Activated naive CD8-positive, alpha-beta T cell treated with anti-CD3 and anti-CD28 coated beads, Interleukin-2, amount 50 U/mL, for 16 hours (primary cell): ENCODE data around the gene GGTLC2.
"Not testable (repeated sequence)": the region's sequence is repeated elsewhere in the genome, so short reads cannot be mapped to it uniquely, and the experiment has no call there.

ENCODE experiments used
- DNase-seq: peaks from one replicate; pipeline ENCODE4 v3.0.0-alpha.2; 2020; ENCODE audit warnings: low read depth, low spot score

GGTLC2 gene

GRCh38 chr22:22644314-22644713 lies at the start of gene GGTLC2:
Gene GGTLC2 (plus strand): TSS chr22:22644614. CDS start chr22:22646346, 1,732 bp downstream.
- not testable (repeated sequence) for DNase-seq

DNA sequence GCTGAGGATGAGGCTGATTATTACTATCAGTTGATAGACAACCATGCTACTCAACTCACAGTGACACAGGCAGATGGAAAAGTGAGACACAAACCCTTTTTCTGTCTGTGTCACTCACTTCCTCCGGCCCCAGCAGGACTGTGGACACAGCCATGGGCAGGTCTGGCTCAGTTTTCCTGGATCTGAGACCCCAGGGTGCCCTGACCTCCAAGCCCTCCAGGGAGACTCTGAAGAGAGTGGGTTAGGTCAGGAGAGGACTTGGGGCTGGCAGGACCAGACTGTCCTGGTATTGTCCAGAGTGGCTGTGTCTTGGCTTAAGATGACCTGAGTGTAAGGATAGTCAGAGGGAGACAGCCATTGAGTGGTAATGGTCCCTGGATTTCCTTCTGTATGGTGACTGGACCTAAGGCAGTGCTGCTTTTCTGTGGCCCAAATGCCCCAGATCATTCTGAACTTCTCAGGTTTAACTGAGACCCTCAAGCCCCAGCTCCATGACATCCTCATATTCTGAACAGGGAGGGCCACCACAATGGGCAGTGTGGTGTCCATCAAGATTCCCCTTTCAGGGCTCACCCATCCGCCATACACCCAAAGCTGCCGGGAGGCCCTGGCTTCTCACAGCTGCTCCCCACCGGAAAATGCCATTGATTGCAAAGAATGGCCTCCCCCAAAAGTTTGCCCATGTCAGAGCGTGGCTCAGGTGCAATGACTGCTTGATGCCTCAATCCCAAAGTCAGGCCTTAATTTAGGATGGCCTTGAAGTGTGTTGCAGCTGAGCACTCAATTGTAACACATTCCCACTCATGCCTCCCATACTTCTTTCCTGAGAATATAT lies 49.2 kb upstream of the GGTLC2 start:
- DNase-seq, result no peak

DNA sequence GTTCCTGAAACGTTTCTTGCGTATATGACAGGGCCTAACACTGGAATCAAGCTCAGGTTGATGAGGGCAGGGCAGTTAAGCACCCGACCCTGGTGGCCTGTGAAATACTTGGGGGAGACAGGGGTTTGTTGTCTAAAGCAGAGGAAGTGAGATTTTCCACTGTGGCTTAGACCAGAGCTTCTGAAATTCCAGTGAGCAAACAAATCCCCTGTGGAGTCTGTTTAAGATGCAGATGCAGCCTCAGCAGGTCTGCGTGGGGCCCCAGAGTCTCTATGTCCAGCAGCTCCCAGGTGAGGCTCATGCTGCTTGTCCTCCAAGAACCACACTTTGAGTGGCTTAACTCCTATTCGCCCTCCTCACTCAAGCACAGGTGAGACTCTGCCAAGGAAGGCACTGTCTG lies 46.3 kb upstream of the GGTLC2 start:
- no peak for DNase-seq

DNA sequence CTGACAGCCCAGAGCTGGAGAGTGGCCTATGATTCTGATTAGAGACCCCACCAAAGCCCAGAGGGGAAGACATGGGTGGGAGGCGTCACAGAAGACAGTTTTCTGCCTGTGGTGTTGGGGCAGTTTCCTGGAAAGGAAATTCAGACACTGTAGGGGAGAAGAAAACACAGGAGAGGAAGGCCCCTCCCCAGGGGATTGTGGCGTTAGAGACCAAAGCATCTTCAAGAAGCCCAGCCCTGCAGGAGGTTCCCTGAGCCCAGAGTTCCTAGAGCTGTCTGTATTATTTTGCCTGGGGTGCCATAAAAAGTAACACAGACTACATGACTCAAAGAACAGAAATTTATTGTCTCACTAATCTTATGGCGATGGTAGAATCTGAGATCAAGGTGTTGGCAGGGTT lies 45.2 kb upstream of the GGTLC2 start:
- DNase-seq, result no peak

- DNase-seq, result no peak
Observed at GRCh38 chr22:22600531-22601261, 43.7 kb upstream of the GGTLC2 start.

DNA sequence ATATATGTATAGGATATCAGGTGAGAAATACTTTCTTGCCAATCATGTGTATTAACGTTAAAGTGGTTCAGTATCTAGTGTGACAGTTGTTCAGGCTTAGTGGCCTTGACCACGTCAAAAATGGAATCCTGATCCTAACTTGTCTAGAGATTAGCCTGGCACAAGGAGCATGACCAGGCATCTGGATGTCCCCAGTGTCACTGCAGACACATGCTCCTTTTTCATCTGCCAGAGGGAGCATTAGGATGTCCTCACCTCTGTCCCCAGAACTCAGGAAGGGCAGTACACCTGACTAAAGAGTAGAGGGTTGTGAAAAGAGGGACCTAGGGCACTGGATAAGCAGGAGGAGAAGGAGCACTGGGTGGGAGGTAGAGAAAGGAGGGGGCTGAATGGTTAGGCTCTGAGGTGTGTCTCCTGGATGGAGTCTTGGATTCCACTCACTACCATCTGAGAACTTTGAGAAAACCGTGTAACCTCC lies 40.9 kb upstream of the GGTLC2 start:
- DNase-seq, result no peak

DNA sequence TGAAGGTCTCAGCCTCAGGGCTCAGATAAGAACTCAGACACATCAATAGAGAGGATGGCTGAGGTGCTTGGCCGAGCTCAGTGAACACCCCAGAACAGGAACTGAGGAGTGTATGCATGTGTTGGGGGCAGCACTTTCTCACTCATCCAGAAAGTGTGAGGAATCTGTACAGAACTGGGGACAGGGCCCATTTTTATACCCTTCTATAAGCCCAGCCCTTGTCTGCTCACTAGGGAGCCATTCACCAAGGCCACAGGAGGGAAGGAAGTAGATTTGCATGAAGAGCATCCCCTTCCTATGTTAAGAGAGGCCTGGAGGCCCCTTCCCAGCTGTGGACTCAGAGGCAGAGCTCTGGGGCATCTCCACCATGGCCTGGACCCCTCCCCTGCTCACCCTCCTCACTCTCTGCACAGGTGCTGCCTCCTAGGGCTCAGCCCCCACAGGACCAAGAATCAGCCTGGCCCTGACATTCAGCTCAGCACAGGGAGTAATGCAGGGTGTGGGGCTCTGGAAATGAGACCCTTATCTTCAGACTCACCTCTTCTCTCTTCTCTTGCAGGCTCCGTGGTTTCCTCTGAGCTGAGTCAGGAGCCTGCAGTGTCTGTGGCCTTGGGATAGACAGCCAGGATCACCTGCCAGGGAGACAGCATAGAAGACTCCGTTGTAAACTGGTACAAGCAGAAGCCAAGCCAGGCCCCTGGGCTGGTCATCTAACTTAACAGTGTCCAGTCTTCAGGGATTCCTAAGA lies 39.9 kb upstream of the GGTLC2 start:
- DNase-seq, result no peak

GRCh38 chr22:22605074-22605404 lies 39.4 kb upstream of the GGTLC2 start:
- no peak for DNase-seq

DNA sequence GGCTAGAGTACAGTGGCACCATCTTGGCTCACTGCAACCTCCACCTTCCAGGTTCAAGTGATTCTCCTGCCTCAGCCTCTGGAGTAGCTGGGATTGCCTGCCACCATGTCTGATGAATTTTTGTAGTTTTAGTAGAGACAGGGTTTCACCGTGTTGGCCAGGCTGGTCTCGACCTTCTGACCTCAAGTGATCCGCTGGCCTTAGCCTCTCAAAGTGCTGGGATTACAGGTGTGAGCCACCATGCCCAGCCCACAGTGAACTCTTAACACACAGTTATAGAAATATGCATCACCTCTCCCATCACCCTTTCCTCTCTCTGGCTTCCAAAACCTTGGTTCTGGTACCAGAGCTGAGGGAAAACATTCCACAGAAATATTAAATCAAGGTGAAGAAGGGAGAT lies 36.4 kb upstream of the GGTLC2 start:
- not testable (repeated sequence) for DNase-seq

DNA sequence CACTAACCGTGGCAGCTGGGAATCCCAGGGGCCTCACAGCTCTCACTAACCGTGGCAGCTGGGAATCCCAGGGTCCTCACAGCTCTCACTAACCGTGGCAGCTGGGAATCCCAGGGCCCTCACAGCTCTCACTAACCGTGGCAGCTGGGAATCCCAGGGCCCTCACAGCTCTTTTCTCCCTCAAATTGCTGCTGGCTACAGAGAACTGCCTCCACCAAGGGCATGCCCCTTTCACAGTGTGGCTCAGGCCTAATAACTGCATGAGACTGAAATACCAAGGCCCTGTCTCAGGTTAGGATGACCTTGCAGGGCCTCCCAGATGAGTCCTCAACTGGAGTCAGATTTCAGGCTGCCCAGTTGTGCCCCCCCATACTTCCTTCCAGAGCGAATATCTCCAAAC lies 35.1 kb upstream of the GGTLC2 start:
- DNase-seq, result no peak

DNA sequence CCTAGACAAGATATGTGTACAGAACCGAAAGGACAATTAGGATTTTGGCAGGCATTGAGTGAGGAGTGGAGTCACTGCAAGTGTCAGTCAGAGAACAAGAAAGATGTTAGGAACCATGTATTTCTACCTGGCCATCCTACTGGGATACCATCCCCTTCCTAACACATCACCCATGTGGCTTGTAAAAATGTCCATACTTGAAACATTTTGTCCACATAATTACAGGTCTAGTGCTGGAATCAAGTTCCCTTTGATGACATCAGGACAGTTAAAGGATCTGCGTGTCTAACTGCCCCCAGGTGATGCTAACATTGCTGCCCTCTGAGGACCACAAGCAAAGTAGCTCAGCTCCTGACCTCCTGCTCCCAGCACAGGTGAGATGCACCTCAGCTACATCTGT lies 31.9 kb upstream of the GGTLC2 start:
- no peak for DNase-seq

- DNase-seq, result no peak
Observed at GRCh38 chr22:22614065-22614464, 30.3 kb upstream of the GGTLC2 start.

DNA sequence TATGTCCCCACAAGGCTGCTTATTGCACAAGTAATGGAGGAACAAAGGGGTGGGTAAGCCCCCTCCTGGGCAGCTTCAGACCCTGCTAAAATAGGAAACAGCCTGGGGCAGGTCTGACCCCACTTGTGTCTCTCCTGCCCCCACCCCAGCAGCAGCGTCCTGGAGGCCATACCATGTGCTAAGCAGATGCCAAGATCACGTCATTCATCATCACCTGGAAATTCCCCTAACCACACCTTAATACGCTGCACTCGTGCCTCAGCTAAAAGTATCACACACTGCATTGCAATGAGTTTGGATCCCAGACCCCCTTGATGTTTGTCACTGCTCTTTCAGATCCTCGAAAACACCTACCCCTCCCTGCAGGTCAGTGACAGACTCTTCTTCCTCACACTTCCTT lies 27.8 kb upstream of the GGTLC2 start:
- DNase-seq, result no peak

GRCh38 chr22:22618448-22618847 lies 26.0 kb upstream of the GGTLC2 start:
- DNase-seq, result no peak

DNA sequence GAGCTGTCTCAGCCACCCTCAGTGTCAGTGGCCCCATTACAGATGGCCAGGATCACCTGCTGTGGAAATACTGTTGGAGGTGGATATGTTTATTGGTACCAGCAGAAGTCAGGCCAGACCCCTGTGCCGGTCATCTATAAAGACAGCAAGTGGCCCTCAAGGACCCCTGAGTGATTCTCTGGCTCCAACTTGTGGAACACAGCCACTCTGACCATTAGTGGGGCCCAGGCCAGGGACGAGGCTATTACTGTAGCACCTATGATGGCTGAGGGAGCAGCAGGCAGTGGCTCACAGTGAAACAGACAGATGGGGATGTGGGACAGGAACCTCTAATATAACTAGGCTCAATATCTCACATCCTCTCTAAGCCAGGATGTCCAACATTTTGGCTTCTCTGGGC lies 25.5 kb upstream of the GGTLC2 start:
- DNase-seq, result no peak

DNA sequence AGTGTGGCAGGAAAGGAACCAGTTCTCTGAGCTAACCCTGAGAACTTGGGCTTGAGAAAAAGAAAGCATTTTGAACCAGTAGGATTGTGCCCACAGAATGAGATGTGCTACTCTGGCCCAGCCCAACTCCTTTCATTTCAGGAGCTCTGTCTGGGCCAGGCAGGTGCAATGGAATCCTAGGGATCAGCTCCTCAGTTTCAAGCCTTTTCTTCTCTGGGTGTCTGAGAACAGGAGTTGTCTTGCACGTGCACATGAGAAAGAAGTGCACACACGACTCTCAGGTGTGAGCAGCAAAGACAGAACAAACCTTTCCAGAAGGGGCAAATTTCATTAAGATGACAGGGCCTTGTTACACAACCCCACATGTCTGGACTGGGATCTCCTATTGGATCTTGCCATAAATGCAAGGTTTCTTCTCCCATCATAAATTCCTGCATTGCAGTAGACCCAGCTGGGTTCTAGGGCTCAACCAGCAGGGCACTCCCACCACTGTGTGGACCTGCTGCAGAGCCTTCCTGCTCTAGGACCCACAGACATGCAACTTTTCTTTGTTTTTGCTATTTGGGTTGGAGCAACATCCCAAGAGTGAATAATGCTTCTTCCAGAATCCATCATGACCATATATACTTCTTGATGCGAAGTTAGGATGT lies 24.5 kb upstream of the GGTLC2 start:
- DNase-seq, result no peak

GRCh38 chr22:22628546-22629495 lies 15.6 kb upstream of the GGTLC2 start:
- not testable (repeated sequence) for DNase-seq

DNA sequence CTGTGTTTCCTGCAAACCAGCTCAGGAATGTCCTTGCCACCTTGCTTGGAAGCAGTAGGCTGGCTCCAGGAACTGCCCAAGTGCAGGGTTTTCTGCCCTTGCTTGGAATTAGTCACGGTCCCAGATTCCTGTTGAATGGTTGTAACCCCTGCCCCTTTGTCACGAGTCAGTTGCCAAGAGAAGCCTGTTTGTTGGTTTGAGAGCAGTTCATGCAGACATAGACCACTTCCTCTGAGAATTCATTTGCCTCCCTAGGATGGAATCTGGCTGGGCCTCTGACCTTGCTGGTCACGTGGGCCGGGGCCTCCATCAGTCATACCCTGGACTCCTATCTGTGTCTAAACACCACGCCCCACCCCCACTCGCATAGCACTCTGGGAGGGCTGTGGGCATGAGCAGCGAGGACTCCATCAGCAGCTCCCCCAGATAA lies 13.2 kb upstream of the GGTLC2 start:
- DNase-seq, result not testable (repeated sequence)

DNA sequence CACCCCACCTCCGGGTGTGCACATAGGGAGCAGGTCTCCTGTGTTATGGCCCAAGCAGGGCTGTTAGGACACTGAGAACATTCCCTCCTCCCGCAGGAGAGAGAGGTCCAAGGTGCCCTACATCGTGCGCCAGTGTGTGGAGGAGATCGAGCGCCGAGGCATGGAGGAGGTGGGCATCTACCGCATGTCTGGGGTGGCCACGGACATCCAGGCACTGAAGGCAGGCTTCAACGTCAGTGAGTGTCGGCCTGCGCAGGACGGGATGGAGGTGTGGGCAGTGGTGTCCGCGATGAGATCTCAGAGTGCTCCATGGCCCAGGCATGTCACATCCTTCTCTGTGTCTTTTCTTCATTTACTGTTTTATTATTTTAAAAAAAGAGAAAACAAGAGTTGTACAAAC lies 12.2 kb upstream of the GGTLC2 start:
- not testable (repeated sequence) for DNase-seq

DNA sequence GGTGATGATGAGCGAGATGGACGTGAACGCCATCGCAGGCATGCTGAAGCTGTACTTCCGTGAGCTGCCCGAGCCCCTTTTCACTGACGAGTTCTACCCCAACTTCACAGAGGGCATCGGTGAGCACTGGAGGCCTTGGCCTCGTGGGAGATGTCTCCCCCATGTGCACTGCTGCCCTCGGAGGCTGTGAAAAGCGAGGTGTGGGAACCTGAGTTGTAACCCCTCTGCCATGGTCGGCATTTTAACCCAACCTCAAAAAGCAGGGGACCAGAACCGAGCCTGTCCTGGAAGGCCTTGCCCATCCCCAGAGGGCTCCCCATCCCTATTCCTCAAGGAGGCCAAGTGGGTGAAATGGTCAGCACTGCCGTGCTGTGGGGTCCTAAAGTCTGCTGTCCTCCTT lies 10.9 kb upstream of the GGTLC2 start:
- DNase-seq, result not testable (repeated sequence)

- not testable (repeated sequence) for DNase-seq
Observed at GRCh38 chr22:22636260-22636659, 8.2 kb upstream of the GGTLC2 start.
